ENCODE data around the gene CAMK1D. TPM values are rescaled to one million over a fixed set of nuclear protein-coding genes. Genes with fewer than 3 reads are reported as not detected.

Gene CAMK1D
- total and polyA plus RNA-seq, 9 donors = 1.8 to 11.7 (median 5.5) TPM

- Histone ChIP-seq H3K36me3 (no peaks in the 10 kb centered on the region), H3K9me3 (no peaks in the 10 kb centered on the region), H3K27me3 (no peaks in the 10 kb centered on the region), H3K4me1 (ENCODE audit: insufficient read depth) (peaks cover 4% of the 10 kb centered on the region), H3K27ac (no peak overlapping the region), H3K4me3 (no peak overlapping the region)
- intact Hi-C loops (cut with DNase I) = no loop called here
- no peak for TF ChIP-seq CTCF (IDR thresholded peaks at IDR 0.05)
- no peak for DNase-seq
- WGBS, 3 donors = 86 to 91% (median 87%) methylated on average over 17 of the region's 17 CpGs
Measured at GRCh38 chr10:12643279-12643678, 293.9 kb downstream of the CAMK1D start.

- DNase-seq = no peak
- Histone ChIP-seq H3K27me3 (no peaks in the 10 kb centered on the region), H3K36me3 (no peaks in the 10 kb centered on the region), H3K9me3 (no peaks in the 10 kb centered on the region), H3K4me1 (ENCODE audit: insufficient read depth) (peaks cover 4% of the 10 kb centered on the region), H3K27ac (no peak overlapping the region), H3K4me3 (no peak overlapping the region)
- WGBS, 3 donors = 92 to 97% (median 95%) methylated on average over 4 of the region's 4 CpGs
- no peak for TF ChIP-seq EP300 (IDR thresholded peaks at IDR 0.05)
- no peak for TF ChIP-seq CTCF (IDR thresholded peaks at IDR 0.05)
- no peak for TF ChIP-seq POLR2A (IDR thresholded peaks at IDR 0.05)
- intact Hi-C loops (cut with DNase I) = no loop called here
Measured at GRCh38 chr10:12644380-12645144, 295.2 kb downstream of the CAMK1D start.

- intact Hi-C loops (cut with DNase I) = no loop called here
Measured at GRCh38 chr10:12645449-12645848, 296.1 kb downstream of the CAMK1D start.

GRCh38 chr10:12649012-12649584 lies 299.8 kb downstream of the CAMK1D start:
- 63 to 74% (median 66%) methylated on average over 9 of the region's 9 CpGs for WGBS, 3 donors
- no peak for DNase-seq
- Histone ChIP-seq H3K36me3 (no peaks in the 10 kb centered on the region), H3K4me1 (ENCODE audit: insufficient read depth) (peaks cover 4% of the 10 kb centered on the region), H3K4me3 (no peak overlapping the region), H3K27ac (no peak overlapping the region), H3K9me3 (no peaks in the 10 kb centered on the region), H3K27me3 (no peaks in the 10 kb centered on the region)
- TF ChIP-seq CTCF (IDR thresholded peaks at IDR 0.05) (no peak), POLR2A (IDR thresholded peaks at IDR 0.05) (no peak), EP300 (IDR thresholded peaks at IDR 0.05) (no peak)
- intact Hi-C loops (cut with DNase I) = no loop called here

More at GRCh38 chr10:12645449-12645848, 296.1 kb downstream of the CAMK1D start:
- TF ChIP-seq EP300 (IDR thresholded peaks at IDR 0.05) (no peak), POLR2A (IDR thresholded peaks at IDR 0.05) (no peak), CTCF (IDR thresholded peaks at IDR 0.05) (no peak)
- no peaks in the 10 kb centered on the region for H3K27me3 ChIP-seq
- DNase-seq = no peak
- no peak overlapping the region for H3K27ac ChIP-seq
- 93 to 96% (median 93%) methylated on average over 11 of the region's 11 CpGs for WGBS, 3 donors
- no peaks in the 10 kb centered on the region for H3K36me3 ChIP-seq
- H3K4me3 ChIP-seq = no peak overlapping the region
- peaks cover 4% of the 10 kb centered on the region for H3K4me1 ChIP-seq (ENCODE audit: insufficient read depth)
- no peaks in the 10 kb centered on the region for H3K9me3 ChIP-seq
